HCT116 (cell line): ENCODE data around the gene MED26. TPM values are rescaled to one million over a fixed set of nuclear protein-coding genes. Genes with fewer than 3 reads are reported as not detected.
"Not testable (repeated sequence)": the region's sequence is repeated elsewhere in the genome, so short reads cannot be mapped to it uniquely, and the experiment has no call there.

Experiments
- ATAC-seq: fragments of 200-7000 bp; cut with Tn5 transposase; 2 replicates; pipeline ENCODE4 v1.9.1; 2020; ENCODE audit warnings: mild to moderate bottlenecking, moderate library complexity
- BruUV-seq: library from RNA; stranded (reverse); fragments of 400-500 nt; replicated peaks from 2 replicates; lab custom pipeline; 2021; lab: Mats Ljungman, UMichigan
- CTCF ChIA-PET: fragments of 300-600 bp; sonication (Branson Sonifier 250); formaldehyde crosslinking; loops from one replicate; lab custom pipeline; 2021; ENCODE audit warnings: antibody characterized with exemption; lab: Charles Lee
- POLR2A ChIA-PET: fragments of 300-600, 350-600 bp; sonication (Branson Sonifier 250); formaldehyde crosslinking; loops from one replicate; lab custom pipeline; 2021; ENCODE audit warnings: antibody characterized with exemption; lab: Charles Lee
- RAD21 ChIA-PET, 2 experiments: fragments of 300-600 bp; sonication (Branson Sonifier 250); formaldehyde crosslinking; loops; one replicate each; lab custom pipeline; 2023; ENCODE audit warnings: low total read pairs in 2 of 2; ENCODE audit not compliant: uncharacterized antibody in 2 of 2, unreplicated experiment in 2 of 2, low non-redundant PET in 1 of 2; lab: Charles Lee
- DNase-seq: peaks from one replicate; pipeline ENCODE4 v3.0.0-alpha.2; 2010; ENCODE audit warnings: low read depth, low spot score
- H2AFZ ChIP-seq: fragments of 200-600 bp; shearing (Covaris generic), sonication (generic); 2 replicates; pipeline ENCODE4 v1.6.1; 2017; ENCODE audit warnings: low read depth, mixed run types, mixed read lengths, antibody characterized with exemption, low read length; ENCODE audit not compliant: poor library complexity, severe bottlenecking
- H3K27ac ChIP-seq: 2 replicates; pipeline ENCODE4 v1.5.1; 2012; ENCODE audit warnings: low read depth, low read length
- H3K27me3 ChIP-seq: fragments of 200-600 bp; sonication (generic); 2 replicates; pipeline ENCODE4 v1.6.1; 2016; ENCODE audit warnings: mixed run types, low read length, mixed read lengths; ENCODE audit not compliant: insufficient read depth
- H3K36me3 ChIP-seq, 2 experiments: fragments of 200-500 bp in 1 of 2; fragments of 200-600 bp in 1 of 2; sonication (Bioruptor generic) in 1 of 2; sonication (generic) in 1 of 2; 2 replicates each; pipeline versions ENCODE4 v1.5.1 to v1.6.1; 2014 to 2016; ENCODE audit warnings: low read length in 2 of 2, inconsistent platforms in 1 of 2, mixed read lengths in 1 of 2, mixed run types in 1 of 2; ENCODE audit not compliant: insufficient read depth in 2 of 2, control insufficient read depth in 1 of 2
- H3K4me1 ChIP-seq, 2 experiments: fragments of 200-600 bp in 1 of 2; sonication (generic) in 1 of 2; 2 replicates each; pipeline versions ENCODE4 v1.5.1 to v1.6.1; 2012 to 2017; ENCODE audit warnings: low read length in 2 of 2, inconsistent platforms in 1 of 2, mild to moderate bottlenecking in 1 of 2, mixed read lengths in 1 of 2, mixed run types in 1 of 2, moderate library complexity in 1 of 2; ENCODE audit not compliant: insufficient read depth in 2 of 2, control insufficient read depth in 1 of 2
- H3K4me2 ChIP-seq: fragments of 200-600 bp; sonication (generic); 2 replicates; pipeline ENCODE4 v1.6.1; 2017; ENCODE audit warnings: mixed run types, low read length, mixed read lengths
- H3K4me3 ChIP-seq, 2 experiments: fragments of 200-600 bp in 1 of 2; sonication (generic) in 1 of 2; replicated peaks in 1 of 2; 2 replicates each; pipeline ENCODE4 v1.5.1; 2011 to 2016; ENCODE audit warnings: low read length in 2 of 2, control low read depth in 1 of 2, low read depth in 1 of 2, mild to moderate bottlenecking in 1 of 2, mixed read lengths in 1 of 2, mixed run types in 1 of 2
- H3K79me2 ChIP-seq: fragments of 200-600 bp; sonication (generic); 2 replicates; pipeline ENCODE4 v1.6.1; 2017; ENCODE audit warnings: mild to moderate bottlenecking, mixed run types, low read length, moderate library complexity, mixed read lengths; ENCODE audit not compliant: insufficient read depth
- H3K9ac ChIP-seq: fragments of 200-600 bp; sonication (generic); 2 replicates; pipeline ENCODE4 v1.6.1; 2016; ENCODE audit warnings: low read length, mixed read lengths
- H3K9me2 ChIP-seq: fragments of 200-600 bp; sonication (generic), shearing (Covaris generic); 2 replicates; pipeline ENCODE4 v1.6.1; 2017; ENCODE audit warnings: mixed run types, mild to moderate bottlenecking, moderate library complexity; ENCODE audit not compliant: insufficient read depth
- H3K9me3 ChIP-seq, 2 experiments: fragments of 200-500 bp in 1 of 2; fragments of 200-600 bp in 1 of 2; sonication (Bioruptor generic) in 1 of 2; sonication (generic) in 1 of 2; 2 replicates each; pipeline ENCODE4 v1.6.1; 2014 to 2017; ENCODE audit warnings: low read length in 2 of 2, mixed read lengths in 2 of 2, inconsistent platforms in 1 of 2, low read depth in 1 of 2, mild to moderate bottlenecking in 1 of 2, mixed run types in 1 of 2, moderate library complexity in 1 of 2; ENCODE audit not compliant: control insufficient read depth in 1 of 2, insufficient read depth in 1 of 2
- H4K20me1 ChIP-seq: fragments of 200-600 bp; sonication (generic), shearing (Covaris generic); 2 replicates; pipeline ENCODE4 v1.6.1; 2017; ENCODE audit warnings: mixed run types, mild to moderate bottlenecking, moderate library complexity; ENCODE audit not compliant: insufficient read depth
- EGR1 ChIP-seq: IDR thresholded peaks from 2 replicates; pipeline ENCODE4 v1.6.1; 2012; ENCODE audit warnings: low read depth
- POLR2AphosphoS5 ChIP-seq: IDR thresholded peaks from 2 replicates; pipeline ENCODE4 v1.6.1; 2011; ENCODE audit warnings: mild to moderate bottlenecking, low read depth, low read length, moderate library complexity
- SIN3A ChIP-seq: IDR thresholded peaks from 2 replicates; pipeline ENCODE4 v1.6.1; 2012; ENCODE audit warnings: low read depth
- SRF ChIP-seq: IDR thresholded peaks from 2 replicates; pipeline ENCODE4 v1.6.1; 2012; ENCODE audit warnings: low read depth
- ZFX ChIP-seq: fragments of 450-650 bp; IDR thresholded peaks from 2 replicates; pipeline ENCODE4 v1.6.1; 2017
- intact Hi-C: fragments of 100-400 bp; cut with micrococcal nuclease; formaldehyde crosslinking; loops from 2 replicates; pipeline ENCODE4 v1.10.0; 2022
- total RNA-seq: library from RNA; stranded (reverse); gene quantifications from one replicate; pipeline ENCODE4 v1.2.1, GENCODE V29; 2021; ENCODE audit not compliant: unreplicated experiment
- TF ChIP-seq, protein P1 (sequence below): IDR thresholded peaks from 2 replicates; pipeline ENCODE4 v1.6.1; 2012; ENCODE audit warnings: low read depth

MED26 gene
- total RNA-seq, 1 experiment from 2014 or later, result 13.3 TPM

DNA sequence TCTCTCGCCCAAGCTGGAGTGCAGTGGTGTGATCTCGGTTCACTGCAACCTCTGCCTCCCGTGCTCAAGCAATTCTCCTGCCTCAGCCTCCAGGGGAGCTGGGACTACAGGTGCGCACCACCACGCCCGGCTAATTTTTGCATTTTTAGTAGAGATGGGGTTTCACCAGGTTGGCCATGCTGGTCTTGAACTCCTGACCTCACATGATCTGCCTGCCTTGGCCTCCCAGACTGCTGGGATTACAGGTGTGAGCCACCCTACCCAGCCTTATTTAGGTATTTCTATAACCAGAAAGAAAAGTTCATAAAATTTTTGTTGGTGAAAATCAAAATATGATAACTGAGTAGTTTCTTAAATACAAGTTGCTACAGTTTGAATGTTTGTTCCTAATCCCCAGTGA, 84.3 kb downstream of the MED26 start:
- DNase-seq, H2AFZ ChIP-seq, CTCF ChIA-PET, BruUV-seq, ATAC-seq, intact Hi-C loops, H3K27ac ChIP-seq, H3K9me2 ChIP-seq, H3K27me3 ChIP-seq, H3K9me3 ChIP-seq: not testable (repeated sequence)
- ChIA-PET RAD21 (interaction anchor here in 1 of 2 experiments (0.6 kb wide), 1 partner anchor 69 kb away, joined by 3 read pairs; no protein-coding TSS in a partner anchor), POLR2A (interaction anchor here (0.7 to 0.8 kb wide), 2 partner anchors 8 to 11 kb away, joined by 6 to 7 read pairs; no protein-coding TSS in a partner anchor)
- Histone ChIP-seq H3K4me3 (peak overlapping the region; percentile 97 to 100), H3K4me1 (peaks cover 9 to 17% of the 10 kb centered on the region in 2 experiments), H3K4me2 (peak overlapping the region; percentile 94), H3K9ac (peak overlapping the region; percentile 96), H3K79me2 (peaks cover 58% of the 10 kb centered on the region), H4K20me1 (peaks cover 11% of the 10 kb centered on the region; the same call in 1 of the 2 replicates), H3K36me3 (peaks cover 5 to 22% of the 10 kb centered on the region in 2 experiments)

DNA sequence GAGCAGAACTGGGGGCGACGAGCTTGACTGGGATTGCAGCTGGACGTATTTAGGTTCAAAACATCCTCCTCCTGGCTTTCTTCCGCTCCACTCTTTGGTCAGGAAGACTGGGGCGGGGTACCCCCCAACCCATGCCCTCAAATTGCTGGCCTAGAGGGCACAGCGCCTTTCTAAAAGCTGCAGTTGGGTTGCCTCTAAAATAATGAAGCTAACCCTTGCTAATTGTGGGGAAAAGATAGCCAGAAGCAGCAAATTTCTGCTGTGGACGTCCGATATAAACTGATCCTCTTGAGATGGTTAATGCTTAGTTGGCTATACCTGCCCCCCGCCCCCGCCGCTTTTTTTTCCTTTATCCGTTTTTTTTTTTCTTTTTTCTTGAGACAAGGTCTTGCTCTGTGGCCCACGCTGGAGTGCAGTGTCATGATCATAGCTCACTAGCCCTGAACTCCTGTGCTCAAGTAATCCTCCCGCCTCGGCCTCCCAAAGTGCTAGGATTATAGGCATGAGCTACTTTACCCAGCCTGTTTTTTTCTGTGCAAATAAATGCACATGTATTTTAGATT, 85.0 kb downstream of the MED26 start:
- Histone ChIP-seq H3K4me1 (peaks cover 9 to 17% of the 10 kb centered on the region in 2 experiments), H3K9ac (peak overlapping the region; percentile 96), H3K4me3 (peak overlapping the region; percentile 97 to 100), H3K36me3 (peaks cover 8 to 25% of the 10 kb centered on the region in 2 experiments), H3K79me2 (peaks cover 66% of the 10 kb centered on the region), H3K27me3 (no peaks in the 10 kb centered on the region), H2AFZ (no peak overlapping the region), H3K9me2 (no peaks in the 10 kb centered on the region), H3K27ac (peak overlapping the region; percentile 83)
- no peak for ATAC-seq
- CTCF ChIA-PET, result no interaction called here
- intact Hi-C loops, result no loop called here
- TF ChIP-seq, protein P1, sequence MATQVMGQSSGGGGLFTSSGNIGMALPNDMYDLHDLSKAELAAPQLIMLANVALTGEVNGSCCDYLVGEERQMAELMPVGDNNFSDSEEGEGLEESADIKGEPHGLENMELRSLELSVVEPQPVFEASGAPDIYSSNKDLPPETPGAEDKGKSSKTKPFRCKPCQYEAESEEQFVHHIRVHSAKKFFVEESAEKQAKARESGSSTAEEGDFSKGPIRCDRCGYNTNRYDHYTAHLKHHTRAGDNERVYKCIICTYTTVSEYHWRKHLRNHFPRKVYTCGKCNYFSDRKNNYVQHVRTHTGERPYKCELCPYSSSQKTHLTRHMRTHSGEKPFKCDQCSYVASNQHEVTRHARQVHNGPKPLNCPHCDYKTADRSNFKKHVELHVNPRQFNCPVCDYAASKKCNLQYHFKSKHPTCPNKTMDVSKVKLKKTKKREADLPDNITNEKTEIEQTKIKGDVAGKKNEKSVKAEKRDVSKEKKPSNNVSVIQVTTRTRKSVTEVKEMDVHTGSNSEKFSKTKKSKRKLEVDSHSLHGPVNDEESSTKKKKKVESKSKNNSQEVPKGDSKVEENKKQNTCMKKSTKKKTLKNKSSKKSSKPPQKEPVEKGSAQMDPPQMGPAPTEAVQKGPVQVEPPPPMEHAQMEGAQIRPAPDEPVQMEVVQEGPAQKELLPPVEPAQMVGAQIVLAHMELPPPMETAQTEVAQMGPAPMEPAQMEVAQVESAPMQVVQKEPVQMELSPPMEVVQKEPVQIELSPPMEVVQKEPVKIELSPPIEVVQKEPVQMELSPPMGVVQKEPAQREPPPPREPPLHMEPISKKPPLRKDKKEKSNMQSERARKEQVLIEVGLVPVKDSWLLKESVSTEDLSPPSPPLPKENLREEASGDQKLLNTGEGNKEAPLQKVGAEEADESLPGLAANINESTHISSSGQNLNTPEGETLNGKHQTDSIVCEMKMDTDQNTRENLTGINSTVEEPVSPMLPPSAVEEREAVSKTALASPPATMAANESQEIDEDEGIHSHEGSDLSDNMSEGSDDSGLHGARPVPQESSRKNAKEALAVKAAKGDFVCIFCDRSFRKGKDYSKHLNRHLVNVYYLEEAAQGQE, result no peak
- TF ChIP-seq SIN3A (no peak), EGR1 (peak; percentile 35; the same call in 1 of the 2 replicates), ZFX (no peak), POLR2AphosphoS5 (no peak), SRF (no peak)
- TF ChIP-seq, all 23 proteins: peak for 1
- Histone ChIP-seq H3K9me3 (no peaks in the 10 kb centered on the region), H3K4me2 (peak overlapping the region; percentile 94), H4K20me1 (peaks cover 11% of the 10 kb centered on the region; the same call in 1 of the 2 replicates)
- POLR2A ChIA-PET, result interaction anchor here (0.7 to 0.8 kb wide), 2 partner anchors 9 to 10 kb away, joined by 6 to 7 read pairs; no protein-coding TSS in a partner anchor
- no peak for DNase-seq
- TSS peak; percentile 86 for BruUV-seq
- RAD21 ChIA-PET, result interaction anchor here in 1 of 2 experiments (0.6 kb wide), 1 partner anchor 69 kb away, joined by 3 read pairs; no protein-coding TSS in a partner anchor
